Measurements from ENCODE around the gene DSP.

DSP gene

DNA sequence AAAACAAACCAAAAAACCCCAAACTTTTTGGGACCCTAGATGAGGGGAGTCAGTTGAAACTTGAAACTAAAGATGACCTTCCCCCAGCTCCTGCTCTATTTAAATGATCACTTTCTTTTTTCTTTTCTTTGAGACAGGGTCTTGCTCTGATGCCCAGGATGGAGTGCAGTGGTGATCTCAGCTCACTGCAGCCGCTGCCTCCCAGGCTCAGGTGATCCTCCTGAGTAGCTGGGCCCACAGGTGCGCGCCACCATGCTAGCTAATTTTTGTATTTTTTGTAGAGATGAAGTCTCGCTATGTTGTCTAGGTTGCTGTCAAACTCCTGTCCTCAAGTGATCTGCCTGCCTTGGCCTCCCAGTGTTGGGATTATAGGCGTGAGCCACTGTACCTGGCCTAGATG, 7.3 kb upstream of the DSP start:
- DNase-seq (ENCODE audit: low read depth), result no peak
- TF ChIP-seq, protein P1, sequence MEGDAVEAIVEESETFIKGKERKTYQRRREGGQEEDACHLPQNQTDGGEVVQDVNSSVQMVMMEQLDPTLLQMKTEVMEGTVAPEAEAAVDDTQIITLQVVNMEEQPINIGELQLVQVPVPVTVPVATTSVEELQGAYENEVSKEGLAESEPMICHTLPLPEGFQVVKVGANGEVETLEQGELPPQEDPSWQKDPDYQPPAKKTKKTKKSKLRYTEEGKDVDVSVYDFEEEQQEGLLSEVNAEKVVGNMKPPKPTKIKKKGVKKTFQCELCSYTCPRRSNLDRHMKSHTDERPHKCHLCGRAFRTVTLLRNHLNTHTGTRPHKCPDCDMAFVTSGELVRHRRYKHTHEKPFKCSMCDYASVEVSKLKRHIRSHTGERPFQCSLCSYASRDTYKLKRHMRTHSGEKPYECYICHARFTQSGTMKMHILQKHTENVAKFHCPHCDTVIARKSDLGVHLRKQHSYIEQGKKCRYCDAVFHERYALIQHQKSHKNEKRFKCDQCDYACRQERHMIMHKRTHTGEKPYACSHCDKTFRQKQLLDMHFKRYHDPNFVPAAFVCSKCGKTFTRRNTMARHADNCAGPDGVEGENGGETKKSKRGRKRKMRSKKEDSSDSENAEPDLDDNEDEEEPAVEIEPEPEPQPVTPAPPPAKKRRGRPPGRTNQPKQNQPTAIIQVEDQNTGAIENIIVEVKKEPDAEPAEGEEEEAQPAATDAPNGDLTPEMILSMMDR (IDR thresholded peaks at IDR 0.05; ENCODE audit: low read length, missing control alignments), result no peak
- no peak overlapping the region for H3K4me3 ChIP-seq (replicated peaks; ENCODE audit: low read depth, low read length)

DNA sequence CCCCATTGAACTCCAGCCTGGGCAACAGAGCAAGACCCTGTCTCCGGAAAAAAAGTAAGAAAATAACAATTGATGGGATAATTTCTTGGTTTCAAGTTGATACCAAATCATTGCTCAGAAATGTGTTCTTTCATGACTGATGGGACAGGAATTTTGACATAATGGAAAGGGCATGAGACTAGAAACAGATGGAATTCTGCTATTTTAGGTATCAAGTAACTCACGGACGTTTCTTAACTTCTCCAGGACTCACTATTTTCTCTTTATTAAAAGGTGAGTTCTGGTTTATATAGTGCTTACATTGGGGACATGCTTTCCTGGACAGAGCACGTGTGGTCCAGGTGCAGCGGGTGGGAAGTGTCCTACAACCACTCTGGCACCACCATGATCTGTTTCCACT, 6.0 kb upstream of the DSP start:
- DNase-seq (ENCODE audit: low read depth), result no peak
- H3K4me3 ChIP-seq (replicated peaks; ENCODE audit: low read depth, low read length), result no peak overlapping the region
- TF ChIP-seq, protein P1 (IDR thresholded peaks at IDR 0.05; ENCODE audit: low read length, missing control alignments), result no peak

DNA sequence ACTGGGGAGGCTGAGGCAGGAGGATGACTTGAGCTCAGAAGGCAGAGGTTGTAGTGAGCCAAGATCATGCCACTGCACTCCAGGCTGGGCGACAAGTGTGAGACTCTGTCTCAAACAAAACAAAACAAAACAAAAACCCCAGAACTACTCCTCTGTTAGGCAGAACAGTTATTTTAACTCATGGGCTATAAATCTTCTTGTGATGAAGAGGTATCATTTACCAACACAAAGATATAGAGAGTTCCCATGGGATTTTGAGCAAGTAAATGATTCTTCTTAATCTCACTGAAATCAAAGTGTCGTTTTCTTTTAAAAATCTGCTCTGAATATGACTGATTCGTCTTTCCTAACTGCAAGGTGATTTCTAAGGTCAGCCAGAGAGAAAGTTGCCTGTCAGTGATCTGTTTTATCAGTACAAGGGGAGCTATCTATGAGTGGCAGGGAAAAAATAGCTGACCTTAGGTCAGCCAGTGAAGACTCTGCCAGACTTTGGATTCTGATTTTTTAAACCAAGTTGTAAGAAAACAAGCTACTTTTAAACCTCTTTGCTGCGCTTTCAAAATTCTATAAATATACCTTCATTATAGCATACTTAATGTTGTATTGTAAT, 3.8 kb upstream of the DSP start:
- no peak for DNase-seq (ENCODE audit: low read depth)
- TF ChIP-seq, protein P1 (IDR thresholded peaks at IDR 0.05; ENCODE audit: low read length, missing control alignments), result no peak
- H3K4me3 ChIP-seq (replicated peaks; ENCODE audit: low read depth, low read length), result no peak overlapping the region

DNA sequence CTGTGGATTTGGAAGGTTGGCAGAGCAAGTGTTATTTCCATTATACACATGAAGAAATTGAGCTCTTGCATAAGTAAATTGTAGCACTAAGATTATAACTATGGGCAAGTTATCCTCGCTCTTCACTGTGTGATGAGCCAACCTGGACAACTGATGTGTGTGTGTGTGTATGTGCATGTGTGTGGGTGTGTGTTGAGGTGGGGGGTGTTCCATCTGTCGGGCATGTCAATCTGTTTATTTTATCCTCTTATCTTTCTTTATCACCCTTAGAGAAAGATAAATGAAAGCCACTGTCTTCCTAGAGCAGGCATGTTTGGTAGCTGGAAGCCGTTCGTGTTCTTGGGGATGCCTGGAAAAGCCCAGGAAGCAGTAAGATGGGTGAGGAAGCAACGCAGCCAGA, 3.0 kb upstream of the DSP start:
- no peak overlapping the region for H3K4me3 ChIP-seq (replicated peaks; ENCODE audit: low read depth, low read length)
- TF ChIP-seq, protein P1 (IDR thresholded peaks at IDR 0.05; ENCODE audit: low read length, missing control alignments), result no peak
- DNase-seq (ENCODE audit: low read depth), result no peak

DNA sequence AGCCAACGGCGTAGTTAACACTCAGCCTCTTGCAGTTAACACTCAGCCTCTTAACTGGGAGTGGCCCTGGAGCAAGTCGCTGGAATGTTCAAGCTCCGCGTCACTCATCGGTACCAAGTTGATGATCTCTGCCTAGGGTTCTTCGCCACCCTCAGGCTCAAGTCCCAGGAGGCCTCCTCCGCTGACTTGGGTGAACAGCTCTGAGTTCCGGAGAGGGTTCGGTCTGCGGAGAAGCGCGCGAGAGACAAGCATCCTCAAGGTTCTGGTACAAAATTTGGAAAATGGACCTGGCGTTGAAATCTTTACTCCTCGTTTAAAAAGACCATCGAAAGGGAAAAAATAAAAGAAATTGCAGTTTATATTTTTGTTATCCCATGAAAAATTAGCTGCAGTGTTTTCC, 876 bp upstream of the DSP start:
- TF ChIP-seq, protein P1 (IDR thresholded peaks at IDR 0.05; ENCODE audit: low read length, missing control alignments), result no peak

DNA sequence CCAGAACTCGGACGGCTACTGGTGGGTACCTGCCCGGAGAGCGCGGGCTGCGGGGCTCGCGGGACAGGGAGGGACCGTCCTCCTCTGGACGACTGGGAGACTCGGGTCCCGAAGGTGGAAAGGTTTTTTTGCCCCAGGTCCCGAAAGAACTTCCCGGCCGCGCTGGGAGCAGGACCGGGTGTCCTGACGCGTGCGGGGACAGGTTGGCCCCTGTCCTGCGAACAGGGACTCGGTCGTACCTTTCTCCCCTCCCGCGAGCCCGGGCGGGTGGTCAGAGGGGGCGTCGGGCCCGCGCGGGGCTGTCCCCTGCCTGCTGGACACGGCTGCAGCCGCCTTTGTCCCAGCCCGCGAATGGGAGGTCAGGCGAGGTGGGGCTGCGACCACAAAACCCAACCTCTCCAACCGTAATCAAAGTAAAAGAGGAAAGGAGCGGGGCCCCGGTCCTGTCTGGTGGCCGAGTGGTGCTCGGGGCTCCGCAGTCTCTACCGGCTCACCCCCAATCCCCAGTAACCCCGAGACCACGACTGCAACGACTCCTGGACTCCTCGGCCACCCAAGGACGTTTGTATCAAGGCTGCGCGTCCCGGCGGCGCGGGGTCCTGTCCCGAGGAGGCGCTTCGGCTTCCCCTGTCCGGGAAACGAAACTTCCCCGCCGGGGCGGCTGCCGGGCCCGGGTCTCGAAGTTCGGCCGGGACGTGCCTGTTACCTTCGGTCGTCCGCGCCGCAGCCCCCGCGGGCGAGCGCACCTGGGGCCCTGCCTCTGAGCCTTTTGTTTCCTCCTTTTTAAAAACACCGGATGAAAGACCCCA, 798 bp downstream of the DSP start:
- H3K4me3 ChIP-seq (replicated peaks; ENCODE audit: low read depth, low read length), result peak overlapping the region; percentile 55
- DNase-seq (ENCODE audit: low read depth), result no peak
- TF ChIP-seq, protein P1 (IDR thresholded peaks at IDR 0.05; ENCODE audit: low read length, missing control alignments), result no peak

More for the DNA sequence above, 876 bp upstream of the DSP start:
- peak overlapping the region; percentile 55 for H3K4me3 ChIP-seq (replicated peaks; ENCODE audit: low read depth, low read length)
- no peak for DNase-seq (ENCODE audit: low read depth)
